Measurements from ENCODE around the gene ZNF285.

GRCh38 chr19:44430956-44431355 is 29.5 kb upstream of the ZNF285 start:
- TF ChIP-seq EZH2 (IDR thresholded peaks at IDR 0.05; ENCODE audit: low read depth) (no peak), CTCF (conservative IDR thresholded peaks at IDR 0.05) (no peak)

Data from PC-9 (cell line).